Astrocyte of the cerebellum (primary cell): ENCODE results near the gene VSTM2B.
"Not testable (repeated sequence)": the region's sequence is repeated elsewhere in the genome, so short reads cannot be mapped to it uniquely, and the experiment has no call there.

Experiments used
- DNase-seq: peaks from one replicate; pipeline ENCODE4 v3.0.0-alpha.2; 2011; ENCODE audit warnings: low read depth
- H3K4me3 ChIP-seq: 2 replicates; pipeline ENCODE4 v1.5.1; 2011; ENCODE audit warnings: mild to moderate bottlenecking, low read depth, low read length, moderate library complexity
- in situ Hi-C: cut with HindIII; loops from 2 replicates; pipeline ENCODE4 v1.10.0; 2017; ENCODE audit warnings: low sequenced_read_pairs
- TF ChIP-seq, protein P1 (sequence below): IDR thresholded peaks from 2 replicates; pipeline ENCODE4 v1.5.1; 2012; ENCODE audit warnings: low read length, low read depth, moderate library complexity, mild to moderate bottlenecking; ENCODE audit errors: missing control alignments

VSTM2B gene

DNA sequence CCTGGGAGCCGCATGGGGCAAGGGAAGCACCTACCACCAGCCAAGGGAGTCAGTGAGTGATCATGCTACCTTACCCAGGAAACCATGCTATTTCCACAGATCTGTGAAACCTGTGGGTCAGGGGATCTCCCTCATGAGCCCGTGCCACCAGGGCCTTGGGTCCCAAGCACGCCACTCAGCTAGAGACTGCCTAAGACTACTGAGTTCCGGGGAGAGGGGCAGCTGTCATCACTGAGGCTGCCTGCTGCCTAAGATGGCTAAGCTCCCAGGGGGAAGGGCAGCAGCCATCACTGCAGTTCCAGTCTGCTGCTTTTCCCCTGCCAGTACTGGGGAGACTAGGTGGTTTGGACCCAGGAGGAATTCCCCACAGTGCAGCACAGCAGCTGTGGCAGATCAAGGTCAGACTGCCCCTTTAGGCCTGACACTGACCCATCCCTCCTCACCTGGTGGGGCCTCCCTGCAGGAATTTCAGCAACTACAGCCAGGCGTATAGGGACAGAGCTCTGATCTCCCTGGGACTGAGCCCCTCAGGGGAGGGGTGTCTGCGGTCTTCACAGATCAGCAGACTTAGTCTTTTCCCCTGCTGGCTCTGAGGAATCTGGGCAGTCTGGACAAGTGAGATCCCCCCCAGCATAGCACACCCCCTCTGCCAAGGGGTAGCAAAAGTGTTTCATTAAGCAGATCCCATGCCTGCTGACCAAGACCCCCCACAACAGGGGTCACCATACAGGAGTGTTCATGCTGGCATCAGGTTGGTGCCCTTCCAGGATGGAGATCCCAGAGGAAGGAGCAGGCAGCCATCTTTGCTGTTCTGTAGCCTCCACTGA lies 26.9 kb downstream of the VSTM2B start:
- H3K4me3 ChIP-seq, result no peak overlapping the region
- TF ChIP-seq, protein P1, sequence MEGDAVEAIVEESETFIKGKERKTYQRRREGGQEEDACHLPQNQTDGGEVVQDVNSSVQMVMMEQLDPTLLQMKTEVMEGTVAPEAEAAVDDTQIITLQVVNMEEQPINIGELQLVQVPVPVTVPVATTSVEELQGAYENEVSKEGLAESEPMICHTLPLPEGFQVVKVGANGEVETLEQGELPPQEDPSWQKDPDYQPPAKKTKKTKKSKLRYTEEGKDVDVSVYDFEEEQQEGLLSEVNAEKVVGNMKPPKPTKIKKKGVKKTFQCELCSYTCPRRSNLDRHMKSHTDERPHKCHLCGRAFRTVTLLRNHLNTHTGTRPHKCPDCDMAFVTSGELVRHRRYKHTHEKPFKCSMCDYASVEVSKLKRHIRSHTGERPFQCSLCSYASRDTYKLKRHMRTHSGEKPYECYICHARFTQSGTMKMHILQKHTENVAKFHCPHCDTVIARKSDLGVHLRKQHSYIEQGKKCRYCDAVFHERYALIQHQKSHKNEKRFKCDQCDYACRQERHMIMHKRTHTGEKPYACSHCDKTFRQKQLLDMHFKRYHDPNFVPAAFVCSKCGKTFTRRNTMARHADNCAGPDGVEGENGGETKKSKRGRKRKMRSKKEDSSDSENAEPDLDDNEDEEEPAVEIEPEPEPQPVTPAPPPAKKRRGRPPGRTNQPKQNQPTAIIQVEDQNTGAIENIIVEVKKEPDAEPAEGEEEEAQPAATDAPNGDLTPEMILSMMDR, result no peak
- DNase-seq, result no peak
- in situ Hi-C loops, result no loop called here

DNA sequence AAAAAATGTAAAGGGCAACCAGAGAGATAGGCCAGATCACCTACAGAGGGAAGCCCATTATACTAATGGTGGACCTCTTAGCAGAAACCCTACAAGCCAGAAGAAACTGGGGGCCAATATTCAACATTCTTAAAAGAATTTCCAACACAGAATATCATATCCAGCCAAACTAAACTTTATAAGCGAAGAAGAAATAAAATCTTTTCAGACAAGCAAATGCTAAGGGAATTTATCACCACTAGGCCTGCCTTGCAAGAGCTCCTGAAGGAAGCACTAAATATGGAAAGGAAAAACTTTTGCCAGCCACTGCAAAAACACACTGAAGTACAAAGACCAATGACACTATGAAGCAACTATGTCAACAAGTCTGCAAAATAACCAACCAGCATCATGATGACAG lies 28.4 kb downstream of the VSTM2B start:
- DNase-seq, result no peak
- in situ Hi-C loops, result no loop called here
- TF ChIP-seq, protein P1, result no peak
- H3K4me3 ChIP-seq, result no peak overlapping the region

DNA sequence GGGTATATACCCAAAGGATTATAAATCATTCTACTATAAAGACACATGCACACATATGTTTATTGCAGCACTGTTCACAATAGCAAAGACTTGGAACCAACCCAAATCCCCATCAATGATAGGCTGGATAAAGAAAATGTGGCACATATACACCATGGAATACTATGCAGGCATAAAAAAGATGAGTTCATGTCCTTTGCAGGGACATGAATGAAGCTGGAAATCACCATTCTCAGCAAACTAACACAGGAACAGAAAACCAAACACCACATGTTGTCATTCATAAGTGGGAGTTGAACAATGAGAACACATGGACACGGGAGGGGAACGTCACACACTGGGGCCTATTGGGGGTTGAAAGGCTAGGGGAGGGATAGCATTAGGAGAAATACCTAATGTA lies 33.3 kb downstream of the VSTM2B start:
- DNase-seq, H3K4me3 ChIP-seq, in situ Hi-C loops: not testable (repeated sequence)

DNA sequence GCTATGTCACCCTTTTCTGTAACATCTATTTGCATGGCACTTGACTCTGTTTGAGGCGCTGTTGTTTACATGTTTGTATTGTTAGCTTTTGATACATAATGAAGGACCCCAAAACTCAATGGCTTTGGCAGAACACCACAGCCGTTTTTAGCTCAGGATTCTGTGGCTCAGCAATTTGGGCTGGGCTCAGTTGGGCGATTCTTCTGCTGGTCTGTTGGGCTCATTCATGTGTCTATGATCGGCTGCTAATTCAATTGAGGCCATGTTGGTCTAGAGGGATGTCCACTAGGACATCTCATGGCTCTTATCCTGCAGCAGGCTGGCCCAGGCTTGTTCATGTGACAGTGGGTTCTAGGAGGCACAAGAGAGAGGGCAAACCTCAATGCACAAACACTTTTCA lies 33.9 kb downstream of the VSTM2B start:
- DNase-seq, result no peak
- in situ Hi-C loops, result no loop called here
- TF ChIP-seq, protein P1, result no peak
- no peak overlapping the region for H3K4me3 ChIP-seq

DNA sequence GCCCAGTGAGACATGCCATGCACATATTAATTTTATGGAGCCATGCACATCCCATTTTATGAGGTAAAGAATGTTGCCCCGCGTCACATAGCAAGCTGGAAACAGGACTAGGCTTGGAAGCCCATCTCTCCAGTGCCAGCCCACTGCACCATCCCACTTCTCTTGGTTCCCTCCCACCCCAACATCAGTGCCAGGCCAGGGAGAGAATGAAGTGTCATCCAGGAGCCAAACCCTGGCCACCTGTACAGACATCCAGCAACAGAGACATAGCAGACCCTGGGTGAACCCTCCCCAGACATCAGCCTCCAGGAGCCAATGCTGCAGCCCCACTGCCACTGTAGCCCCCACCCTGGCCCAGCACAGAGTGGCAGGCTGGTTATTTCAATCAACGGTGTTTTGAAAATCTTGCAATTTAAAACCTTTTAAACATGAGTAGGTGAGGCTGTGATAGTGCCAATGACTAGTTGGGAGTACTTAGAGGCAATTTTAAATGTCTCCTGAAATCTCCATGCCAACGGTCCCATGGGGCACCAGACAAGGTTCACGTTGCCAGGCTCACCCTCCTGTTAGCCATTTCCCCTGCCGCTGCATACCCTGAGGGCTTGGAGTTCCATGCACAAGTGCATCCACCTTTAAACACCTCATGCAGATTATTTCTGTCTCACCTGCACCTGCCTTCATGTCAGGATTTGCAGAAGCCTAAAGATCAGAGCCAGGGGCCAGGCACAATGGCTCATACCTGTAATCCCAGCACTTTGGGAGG lies 34.7 kb downstream of the VSTM2B start:
- TF ChIP-seq, protein P1, result no peak
- DNase-seq, result no peak
- in situ Hi-C loops, result no loop called here
- no peak overlapping the region for H3K4me3 ChIP-seq

DNA sequence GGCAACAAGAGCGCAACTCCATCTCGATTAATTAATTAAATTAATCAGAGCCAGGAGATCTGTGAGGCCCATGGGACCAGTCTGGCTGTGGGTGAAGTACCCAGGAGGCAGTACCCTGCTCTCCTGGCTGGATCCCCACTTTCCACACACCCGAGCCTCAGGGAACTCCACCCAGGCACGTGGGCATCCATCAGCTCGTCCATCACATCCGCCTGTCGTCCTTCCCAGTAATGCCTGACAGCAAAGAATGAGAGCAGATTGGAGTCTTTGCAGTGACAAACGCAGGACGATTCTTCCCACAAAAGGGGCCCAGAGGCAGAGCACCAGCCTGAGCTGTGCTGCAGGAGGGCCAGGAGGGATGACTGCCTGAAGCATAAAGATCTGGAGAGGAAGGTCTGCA lies 35.8 kb downstream of the VSTM2B start:
- TF ChIP-seq, protein P1, result no peak
- H3K4me3 ChIP-seq, result no peak overlapping the region
- DNase-seq, result no peak
- in situ Hi-C loops, result no loop called here
